ENCODE measurements around the gene CIAO1. TPM values are rescaled to one million over a fixed set of nuclear protein-coding genes. Genes with fewer than 3 reads are reported as not detected.
"Not testable (repeated sequence)": the region's sequence is repeated elsewhere in the genome, so short reads cannot be mapped to it uniquely, and the experiment has no call there.

The CIAO1 gene
- total RNA-seq, 2 experiments from 2014 or later: 55.4 to 55.6 TPM

DNA sequence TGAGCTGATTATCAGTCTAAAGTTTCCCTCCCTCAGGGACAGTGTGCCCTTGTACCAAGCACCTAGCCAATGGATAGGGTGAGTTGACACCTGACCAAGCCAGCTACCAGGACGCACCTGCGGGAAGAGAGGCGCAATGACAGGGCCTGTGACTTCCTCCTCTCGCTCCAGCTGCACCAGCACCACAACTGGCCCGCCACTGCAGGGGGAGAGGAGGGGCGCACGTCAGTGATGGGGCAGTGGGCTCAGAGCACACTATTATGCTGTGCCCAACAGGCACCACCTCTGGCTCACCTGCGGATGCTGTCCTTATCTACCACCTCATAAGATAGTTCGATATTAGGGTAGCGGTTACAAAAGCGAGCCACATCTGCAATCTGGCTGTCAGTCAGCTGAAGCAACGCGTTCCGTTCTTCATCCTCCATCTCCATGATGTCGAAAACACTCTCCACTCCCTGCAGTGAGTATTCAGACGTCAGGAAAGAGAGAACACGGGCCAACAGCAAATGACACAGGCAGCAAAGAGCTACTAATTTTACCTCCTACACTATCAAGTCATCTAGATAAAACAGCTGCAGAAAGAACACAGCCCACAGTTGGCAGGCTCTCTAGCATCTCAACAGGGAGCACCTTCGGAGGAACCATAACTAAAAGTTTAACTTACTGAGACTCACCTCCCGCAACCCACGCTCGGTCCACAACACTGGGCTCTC lies 10.9 kb downstream of the CIAO1 start:
- Mint-ChIP-seq H3K9me3 (no peaks in the 10 kb centered on the region), H3K27me3 (no peaks in the 10 kb centered on the region), H3K4me1 (ENCODE audit: low read depth) (no peaks in the 10 kb centered on the region), H3K27ac (no peak overlapping the region), H3K4me3 (no peak overlapping the region), H3K36me3 (ENCODE audit: low read depth) (peaks cover 93% of the 10 kb centered on the region)
- no peak overlapping the region for H3K27ac ChIP-seq (ENCODE audit: low read depth in 1 of 2, low read length in 2 of 2)
- no peak overlapping the region for H3K4me3 ChIP-seq (ENCODE audit: low read length)
- DNase-seq (no peak), ATAC-seq (ENCODE audit: poor library complexity) (no peak)
- no peak for TF ChIP-seq CTCF (IDR thresholded peaks at IDR 0.05)
- peaks cover 76% of the 10 kb centered on the region for H3K36me3 ChIP-seq (ENCODE audit: insufficient read depth, low read length)
- H3K27me3 ChIP-seq (ENCODE audit: control insufficient read depth in 1 of 2, insufficient read depth in 2 of 2, low read length in 2 of 2): no peaks in the 10 kb centered on the region
- ChIA-PET CTCF (no interaction called here), POLR2A (interaction anchor here (0.5 kb wide), 1 partner anchor 502 kb away, joined by 3 read pairs; no protein-coding TSS in a partner anchor)
- no peaks in the 10 kb centered on the region for H3K4me1 ChIP-seq (ENCODE audit: insufficient read depth, low read length)
- intact Hi-C loops (cut with DNase I, micrococcal nuclease): no loop called here
- no peaks in the 10 kb centered on the region for H3K9me3 ChIP-seq (ENCODE audit: control insufficient read depth in 1 of 2, insufficient read depth in 1 of 2, low read length in 2 of 2)

DNA sequence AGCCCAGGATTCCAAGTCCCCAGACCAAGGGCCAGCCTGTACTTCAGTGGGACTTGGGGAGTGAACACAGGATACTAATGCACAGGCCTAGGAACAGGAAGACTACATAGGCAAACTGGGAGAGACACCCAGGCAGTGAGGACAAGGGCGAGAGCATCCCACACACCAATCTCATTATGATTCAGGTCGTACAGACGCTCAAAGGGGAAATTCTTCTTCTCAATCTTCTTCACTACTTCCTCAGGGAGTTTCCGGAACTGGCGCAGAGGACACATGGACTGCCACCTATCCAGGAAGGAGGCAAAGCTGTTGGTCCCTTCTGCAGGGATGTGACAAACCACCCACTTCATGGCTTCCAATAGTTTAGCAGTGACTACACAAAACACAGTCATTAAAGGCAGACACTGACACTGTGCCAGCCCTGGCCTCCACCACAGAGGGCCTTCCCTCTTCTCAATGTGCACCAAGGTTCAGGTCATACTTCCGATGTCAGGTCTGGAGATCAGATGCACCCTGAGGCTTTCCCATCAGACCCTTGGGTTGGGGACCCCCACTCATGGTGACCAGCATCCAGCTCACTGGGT lies 21.3 kb downstream of the CIAO1 start:
- CTCF ChIA-PET: no interaction called here
- H3K4me1 Mint-ChIP-seq (ENCODE audit: low read depth): no peaks in the 10 kb centered on the region
- ATAC-seq (ENCODE audit: poor library complexity) (no peak), DNase-seq (no peak)
- peaks cover 99% of the 10 kb centered on the region for H3K36me3 ChIP-seq (ENCODE audit: insufficient read depth, low read length)
- no peaks in the 10 kb centered on the region for H3K4me1 ChIP-seq (ENCODE audit: insufficient read depth, low read length)
- TF ChIP-seq CTCF (IDR thresholded peaks at IDR 0.05): no peak
- no peaks in the 10 kb centered on the region for H3K9me3 Mint-ChIP-seq
- no peak overlapping the region for H3K27ac ChIP-seq (ENCODE audit: low read depth in 1 of 2, low read length in 2 of 2)
- H3K9me3 ChIP-seq (ENCODE audit: control insufficient read depth in 1 of 2, insufficient read depth in 1 of 2, low read length in 2 of 2): no peaks in the 10 kb centered on the region
- H3K27me3 ChIP-seq (ENCODE audit: control insufficient read depth in 1 of 2, insufficient read depth in 2 of 2, low read length in 2 of 2): no peaks in the 10 kb centered on the region
- POLR2A ChIA-PET: no interaction called here
- H3K4me3 ChIP-seq (ENCODE audit: low read length): no peak overlapping the region
- H3K4me3 Mint-ChIP-seq: no peak overlapping the region
- H3K36me3 Mint-ChIP-seq (ENCODE audit: low read depth): peaks cover 100% of the 10 kb centered on the region
- no peaks in the 10 kb centered on the region for H3K27me3 Mint-ChIP-seq
- intact Hi-C loops (cut with DNase I, micrococcal nuclease): no loop called here
- H3K27ac Mint-ChIP-seq: no peak overlapping the region

DNA sequence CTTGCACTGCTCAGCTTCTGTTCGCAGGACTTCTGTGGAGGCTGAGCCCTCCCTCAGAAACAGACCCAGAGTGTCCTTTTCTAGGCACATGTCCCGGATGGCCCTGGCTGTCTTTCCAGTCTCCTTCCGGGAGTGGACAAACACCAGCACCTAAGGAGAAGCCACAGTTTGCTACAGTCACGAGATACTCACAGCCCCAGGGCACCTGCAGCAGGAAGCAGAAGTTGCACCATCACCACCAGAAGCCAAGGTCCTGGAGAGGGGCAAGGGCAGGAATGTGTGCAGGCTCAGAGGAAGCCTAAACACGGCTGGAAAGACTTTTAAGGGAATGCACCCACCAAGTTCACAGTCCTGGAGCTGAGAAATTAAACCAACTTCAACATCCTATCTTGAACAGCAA lies 25.7 kb downstream of the CIAO1 start:
- H3K4me3 Mint-ChIP-seq: no peak overlapping the region
- intact Hi-C loops (cut with DNase I, micrococcal nuclease): no loop called here
- no peaks in the 10 kb centered on the region for H3K4me1 Mint-ChIP-seq (ENCODE audit: low read depth)
- no peak overlapping the region for H3K27ac ChIP-seq (ENCODE audit: low read depth in 1 of 2, low read length in 2 of 2)
- H3K27ac Mint-ChIP-seq: no peak overlapping the region
- ATAC-seq (ENCODE audit: poor library complexity) (no peak), DNase-seq (no peak)
- H3K27me3 ChIP-seq (ENCODE audit: control insufficient read depth in 1 of 2, insufficient read depth in 2 of 2, low read length in 2 of 2): no peaks in the 10 kb centered on the region
- ChIA-PET CTCF (no interaction called here), POLR2A (interaction anchor here (1.1 kb wide), 1 partner anchor 9 kb away, joined by 6 read pairs; no protein-coding TSS in a partner anchor)
- peaks cover 99% of the 10 kb centered on the region for H3K36me3 ChIP-seq (ENCODE audit: insufficient read depth, low read length)
- no peaks in the 10 kb centered on the region for H3K4me1 ChIP-seq (ENCODE audit: insufficient read depth, low read length)
- no peak overlapping the region for H3K4me3 ChIP-seq (ENCODE audit: low read length)
- no peaks in the 10 kb centered on the region for H3K9me3 ChIP-seq (ENCODE audit: control insufficient read depth in 1 of 2, insufficient read depth in 1 of 2, low read length in 2 of 2)
- no peaks in the 10 kb centered on the region for H3K9me3 Mint-ChIP-seq
- no peaks in the 10 kb centered on the region for H3K27me3 Mint-ChIP-seq
- TF ChIP-seq CTCF (IDR thresholded peaks at IDR 0.05): no peak
- H3K36me3 Mint-ChIP-seq (ENCODE audit: low read depth): peaks cover 100% of the 10 kb centered on the region

DNA sequence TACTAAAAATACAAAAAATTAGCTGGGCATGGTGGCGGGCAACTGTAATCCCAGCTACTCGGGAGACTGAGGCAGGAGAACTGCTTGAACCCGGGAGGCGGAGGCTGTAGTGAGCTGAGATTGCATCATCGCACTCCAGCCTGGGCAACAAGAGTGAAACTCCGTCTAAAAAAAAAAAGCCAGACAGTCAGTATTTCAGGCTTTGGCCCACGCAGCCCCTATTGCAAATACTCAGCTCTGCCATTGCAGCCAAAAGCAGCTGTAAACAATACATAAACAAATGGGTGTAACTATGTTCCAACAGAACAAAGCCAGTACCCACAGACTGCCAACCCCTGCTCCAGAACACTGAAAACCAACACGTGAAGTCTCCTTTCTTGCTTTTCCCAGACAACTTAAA lies 28.2 kb downstream of the CIAO1 start:
- H3K4me1 ChIP-seq (ENCODE audit: insufficient read depth, low read length); H3K27me3 Mint-ChIP-seq; H3K9me3 Mint-ChIP-seq; H3K27me3 ChIP-seq (ENCODE audit: control insufficient read depth in 1 of 2, insufficient read depth in 2 of 2, low read length in 2 of 2); H3K4me3 Mint-ChIP-seq; H3K4me1 Mint-ChIP-seq (ENCODE audit: low read depth); H3K27ac ChIP-seq (ENCODE audit: low read depth in 1 of 2, low read length in 2 of 2); intact Hi-C loops (cut with DNase I, micrococcal nuclease); ATAC-seq (ENCODE audit: poor library complexity); H3K27ac Mint-ChIP-seq; H3K4me3 ChIP-seq (ENCODE audit: low read length); H3K9me3 ChIP-seq (ENCODE audit: control insufficient read depth in 1 of 2, insufficient read depth in 1 of 2, low read length in 2 of 2); DNase-seq: not testable (repeated sequence)
- H3K36me3 ChIP-seq (ENCODE audit: insufficient read depth, low read length): peaks cover 99% of the 10 kb centered on the region
- POLR2A ChIA-PET: interaction anchor here (1.5 kb wide), 1 partner anchor 11 kb away, joined by 5 read pairs; the partner anchor contains the start of gene SNRNP200
- peaks cover 100% of the 10 kb centered on the region for H3K36me3 Mint-ChIP-seq (ENCODE audit: low read depth)
- CTCF ChIA-PET: interaction anchor here (1.0 kb wide), 1 partner anchor 10 kb away, joined by 3 read pairs; no protein-coding TSS in a partner anchor
